Liver (tissue), 3 donors: ENCODE data around the gene EXOC7.

ENCODE experiments used
- CTCF ChIP-seq: fragments of 150-350 bp; IDR thresholded peaks from 2 replicates; pipeline ENCODE4 v1.5.1; 2017; ENCODE audit warnings: improper control_type of control experiment, low read depth, low read length; ENCODE audit not compliant: missing input control
- GABPA ChIP-seq, 2 donors: IDR thresholded peaks in 1 of 2; conservative IDR thresholded peaks in 1 of 2; 2 replicates each; pipeline ENCODE4 v1.6.1; 2016; ENCODE audit warnings: antibody characterized with exemption in 2 of 2, mild to moderate bottlenecking in 1 of 2, moderate library complexity in 1 of 2
- JUND ChIP-seq, 2 donors: IDR thresholded peaks; 2 replicates each; pipeline ENCODE4 v1.6.1; 2016; ENCODE audit warnings: antibody characterized with exemption in 2 of 2
- RAD21 ChIP-seq, 2 donors: IDR thresholded peaks; 2 replicates each; pipeline ENCODE4 v1.6.1; 2016; ENCODE audit warnings: antibody characterized with exemption in 2 of 2, mild to moderate bottlenecking in 2 of 2
- REST ChIP-seq: IDR thresholded peaks from 2 replicates; pipeline ENCODE4 v1.6.1; 2016; ENCODE audit warnings: antibody characterized with exemption, mild to moderate bottlenecking
- RXRA ChIP-seq, 2 donors: IDR thresholded peaks; 2 replicates each; pipeline ENCODE4 v1.6.1; 2017 to 2018; ENCODE audit warnings: antibody characterized with exemption in 2 of 2, mild to moderate bottlenecking in 1 of 2
- SP1 ChIP-seq: IDR thresholded peaks from 2 replicates; pipeline ENCODE4 v1.6.1; 2018; ENCODE audit warnings: antibody characterized with exemption, mild to moderate bottlenecking
- TAF1 ChIP-seq: conservative IDR thresholded peaks from 2 replicates; pipeline ENCODE4 v1.6.1; 2016; ENCODE audit warnings: antibody characterized with exemption, mild to moderate bottlenecking
- ZBTB33 ChIP-seq: IDR thresholded peaks from 2 replicates; pipeline ENCODE4 v1.6.1; 2016; ENCODE audit warnings: antibody characterized with exemption
- donor health status: healthy.
- donor health status: healthy.

GRCh38 chr17:76148015-76148326, 44.4 kb upstream of the EXOC7 start:
- no peak for TF ChIP-seq CTCF
- no peak for TF ChIP-seq REST
- no peak for TF ChIP-seq ZBTB33
- TF ChIP-seq JUND (IDR thresholded peaks at IDR 0.05): no peak
- no peak for TF ChIP-seq GABPA (IDR thresholded peaks at IDR 0.05 in 1 of 2, conservative IDR thresholded peaks at IDR 0.05 in 1 of 2)
- no peak for TF ChIP-seq RXRA (IDR thresholded peaks at IDR 0.05)
- TF ChIP-seq TAF1: no peak
- TF ChIP-seq SP1: no peak
- TF ChIP-seq RAD21 (IDR thresholded peaks at IDR 0.05): no peak
